Measurements from ENCODE around the gene SERTM2. TPM values are rescaled to one million over a fixed set of nuclear protein-coding genes. Genes with fewer than 3 reads are reported as not detected.

SERTM2 gene
- total RNA-seq (0.49 TPM), polyA plus RNA-seq (ENCODE audit: insufficient read depth in 1 of 8, insufficient read length in 8 of 8, low replicate concordance in 1 of 8) (under 1 TPM; 0.11 to 0.88 (median 0.43) TPM)
- long read RNA-seq, donor 1 = 0 reads
- long read RNA-seq, donor 2 = 0 reads
- long read RNA-seq, donor 3 = 0 reads
- long read RNA-seq, donor 4, full-length matches to known transcripts = 1 of 1 reads
- long read RNA-seq, donor 4, partial matches to known transcripts = 0 of 1 reads
- long read RNA-seq, donor 4, other reads (novel, unspliced or antisense) = 0 of 1 reads
- long read RNA-seq, donor 5 = 0 reads
- long read RNA-seq, donor 6 = 0 reads
- long read RNA-seq, donor 7 = 0 reads
- long read RNA-seq, donor 8 = 0 reads
- long read RNA-seq, donor 9 = 0 reads
- long read RNA-seq, donor 10, full-length matches to known transcripts = 1 of 1 reads
- long read RNA-seq, donor 10, partial matches to known transcripts = 0 of 1 reads
- long read RNA-seq, donor 10, other reads (novel, unspliced or antisense) = 0 of 1 reads
- long read RNA-seq, donor 11 = 0 reads

- H3K27ac ChIP-seq (ENCODE audit: low read length) = no peak within 1 kb of the TSS
- H3K4me1 ChIP-seq (ENCODE audit: control insufficient read depth, insufficient read depth, low read length) = no peaks in the 10 kb centered on the region
- H3K36me3 ChIP-seq (ENCODE audit: control insufficient read depth, insufficient read depth, low read length) = no peaks in the 10 kb centered on the region
- no peaks in the 10 kb centered on the region for H3K9me3 ChIP-seq (replicated peaks; ENCODE audit: control insufficient read depth, low read depth, low read length)
- H3K27me3 ChIP-seq (ENCODE audit: control insufficient read depth, insufficient read depth, low read length) = peaks cover 10% of the 10 kb centered on the region
- DNase-seq = peak; percentile 20
- H3K4me3 ChIP-seq (ENCODE audit: low read length) = no peak within 1 kb of the TSS
- WGBS (ENCODE audit: insufficient coverage) = 0% methylated on average over 3 of the region's 3 CpGs
Measured at GRCh38 chrX:111511477-111511876, at the start of gene SERTM2. TSS of gene SERTM2 (plus strand) at chrX:111511645. CDS start at chrX:111518858, 7,213 bp downstream.

GRCh38 chrX:111465669-111466068 is 45.8 kb upstream of the SERTM2 start:
- DNase-seq = no peak
- WGBS (ENCODE audit: insufficient coverage) = 13% methylated on average over 1 of the region's 1 CpG
- Histone ChIP-seq H3K4me3 (ENCODE audit: low read length) (no peak overlapping the region), H3K27me3 (ENCODE audit: control insufficient read depth, insufficient read depth, low read length) (peaks cover 5% of the 10 kb centered on the region), H3K4me1 (ENCODE audit: control insufficient read depth, insufficient read depth, low read length) (no peaks in the 10 kb centered on the region), H3K36me3 (ENCODE audit: control insufficient read depth, insufficient read depth, low read length) (no peaks in the 10 kb centered on the region), H3K27ac (ENCODE audit: low read length) (no peak overlapping the region), H3K9me3 (replicated peaks; ENCODE audit: control insufficient read depth, low read depth, low read length) (no peaks in the 10 kb centered on the region)

GRCh38 chrX:111467896-111468295 is 43.5 kb upstream of the SERTM2 start:
- DNase-seq = peak; percentile 51
- H3K36me3 ChIP-seq (ENCODE audit: control insufficient read depth, insufficient read depth, low read length) = no peaks in the 10 kb centered on the region

GRCh38 chrX:111470681-111471403 is 40.6 kb upstream of the SERTM2 start:
- H3K27ac ChIP-seq (ENCODE audit: low read length) = no peak overlapping the region
- no peak overlapping the region for H3K4me3 ChIP-seq (ENCODE audit: low read length)
- 100% methylated on average over 1 of the region's 2 CpGs for WGBS (ENCODE audit: insufficient coverage)
- H3K27me3 ChIP-seq (ENCODE audit: control insufficient read depth, insufficient read depth, low read length) = peaks cover 14% of the 10 kb centered on the region
- H3K36me3 ChIP-seq (ENCODE audit: control insufficient read depth, insufficient read depth, low read length) = no peaks in the 10 kb centered on the region
- H3K9me3 ChIP-seq (replicated peaks; ENCODE audit: control insufficient read depth, low read depth, low read length) = no peaks in the 10 kb centered on the region
- no peak for DNase-seq
- no peaks in the 10 kb centered on the region for H3K4me1 ChIP-seq (ENCODE audit: control insufficient read depth, insufficient read depth, low read length)

More at GRCh38 chrX:111467896-111468295, 43.5 kb upstream of the SERTM2 start:
- H3K4me3 ChIP-seq (ENCODE audit: low read length) = no peak overlapping the region
- no peaks in the 10 kb centered on the region for H3K4me1 ChIP-seq (ENCODE audit: control insufficient read depth, insufficient read depth, low read length)
- 0% methylated on average over 1 of the region's 1 CpG for WGBS (ENCODE audit: insufficient coverage)
- H3K27me3 ChIP-seq (ENCODE audit: control insufficient read depth, insufficient read depth, low read length) = peaks cover 11% of the 10 kb centered on the region
- no peaks in the 10 kb centered on the region for H3K9me3 ChIP-seq (replicated peaks; ENCODE audit: control insufficient read depth, low read depth, low read length)
- no peak overlapping the region for H3K27ac ChIP-seq (ENCODE audit: low read length)

- no peak for DNase-seq
- Histone ChIP-seq H3K27ac (ENCODE audit: low read length) (no peak overlapping the region), H3K9me3 (replicated peaks; ENCODE audit: control insufficient read depth, low read depth, low read length) (peaks cover 6% of the 10 kb centered on the region), H3K4me1 (ENCODE audit: control insufficient read depth, insufficient read depth, low read length) (no peaks in the 10 kb centered on the region), H3K4me3 (ENCODE audit: low read length) (no peak overlapping the region), H3K36me3 (ENCODE audit: control insufficient read depth, insufficient read depth, low read length) (no peaks in the 10 kb centered on the region), H3K27me3 (ENCODE audit: control insufficient read depth, insufficient read depth, low read length) (peaks cover 4% of the 10 kb centered on the region)
Measured at GRCh38 chrX:111481896-111482295, 29.5 kb upstream of the SERTM2 start.

GRCh38 chrX:111483135-111483534 is 28.3 kb upstream of the SERTM2 start:
- H3K27ac ChIP-seq (ENCODE audit: low read length) = no peak overlapping the region
- peaks cover 4% of the 10 kb centered on the region for H3K27me3 ChIP-seq (ENCODE audit: control insufficient read depth, insufficient read depth, low read length)
- 11% methylated on average over 1 of the region's 2 CpGs for WGBS (ENCODE audit: insufficient coverage)
- H3K36me3 ChIP-seq (ENCODE audit: control insufficient read depth, insufficient read depth, low read length) = no peaks in the 10 kb centered on the region
- no peak for DNase-seq
- H3K4me3 ChIP-seq (ENCODE audit: low read length) = no peak overlapping the region
- no peaks in the 10 kb centered on the region for H3K4me1 ChIP-seq (ENCODE audit: control insufficient read depth, insufficient read depth, low read length)
- peaks cover 5% of the 10 kb centered on the region for H3K9me3 ChIP-seq (replicated peaks; ENCODE audit: control insufficient read depth, low read depth, low read length)

- Histone ChIP-seq H3K4me3 (ENCODE audit: low read length) (no peak overlapping the region), H3K27me3 (ENCODE audit: control insufficient read depth, insufficient read depth, low read length) (peaks cover 4% of the 10 kb centered on the region), H3K36me3 (ENCODE audit: control insufficient read depth, insufficient read depth, low read length) (no peaks in the 10 kb centered on the region), H3K9me3 (replicated peaks; ENCODE audit: control insufficient read depth, low read depth, low read length) (peaks cover 5% of the 10 kb centered on the region), H3K4me1 (ENCODE audit: control insufficient read depth, insufficient read depth, low read length) (no peaks in the 10 kb centered on the region), H3K27ac (ENCODE audit: low read length) (no peak overlapping the region)
- DNase-seq = no peak
Measured at GRCh38 chrX:111483881-111484280, 27.6 kb upstream of the SERTM2 start.

GRCh38 chrX:111490688-111491087 is 20.8 kb upstream of the SERTM2 start:
- H3K9me3 ChIP-seq (replicated peaks; ENCODE audit: control insufficient read depth, low read depth, low read length) = no peaks in the 10 kb centered on the region
- no peaks in the 10 kb centered on the region for H3K36me3 ChIP-seq (ENCODE audit: control insufficient read depth, insufficient read depth, low read length)
- H3K27me3 ChIP-seq (ENCODE audit: control insufficient read depth, insufficient read depth, low read length) = peaks cover 7% of the 10 kb centered on the region
- no peaks in the 10 kb centered on the region for H3K4me1 ChIP-seq (ENCODE audit: control insufficient read depth, insufficient read depth, low read length)
- DNase-seq = peak; percentile 54
- no peak overlapping the region for H3K27ac ChIP-seq (ENCODE audit: low read length)
- no peak overlapping the region for H3K4me3 ChIP-seq (ENCODE audit: low read length)

- H3K4me1 ChIP-seq (ENCODE audit: control insufficient read depth, insufficient read depth, low read length) = no peaks in the 10 kb centered on the region
- peaks cover 8% of the 10 kb centered on the region for H3K27me3 ChIP-seq (ENCODE audit: control insufficient read depth, insufficient read depth, low read length)
- no peak overlapping the region for H3K4me3 ChIP-seq (ENCODE audit: low read length)
- no peaks in the 10 kb centered on the region for H3K9me3 ChIP-seq (replicated peaks; ENCODE audit: control insufficient read depth, low read depth, low read length)
- H3K36me3 ChIP-seq (ENCODE audit: control insufficient read depth, insufficient read depth, low read length) = no peaks in the 10 kb centered on the region
- no peak for DNase-seq
- no peak overlapping the region for H3K27ac ChIP-seq (ENCODE audit: low read length)
- WGBS (ENCODE audit: insufficient coverage) = no CpG with 5 or more reads among the region's 4 CpGs
Measured at GRCh38 chrX:111492085-111492484, 19.4 kb upstream of the SERTM2 start.

GRCh38 chrX:111498538-111499103 is 12.8 kb upstream of the SERTM2 start:
- Histone ChIP-seq H3K36me3 (ENCODE audit: control insufficient read depth, insufficient read depth, low read length) (no peaks in the 10 kb centered on the region), H3K4me3 (ENCODE audit: low read length) (no peak overlapping the region), H3K27me3 (ENCODE audit: control insufficient read depth, insufficient read depth, low read length) (peaks cover 5% of the 10 kb centered on the region), H3K4me1 (ENCODE audit: control insufficient read depth, insufficient read depth, low read length) (no peaks in the 10 kb centered on the region), H3K27ac (ENCODE audit: low read length) (no peak overlapping the region), H3K9me3 (replicated peaks; ENCODE audit: control insufficient read depth, low read depth, low read length) (no peaks in the 10 kb centered on the region)
- no CpG with 5 or more reads among the region's 3 CpGs for WGBS (ENCODE audit: insufficient coverage)
- DNase-seq = no peak

Measured in muscle of leg (tissue), 16 donors.